HCT116 (cell line): ENCODE measurements around the gene THSD4. TPM values are rescaled to one million over a fixed set of nuclear protein-coding genes. Genes with fewer than 3 reads are reported as not detected.
"Not testable (repeated sequence)": the region's sequence is repeated elsewhere in the genome, so short reads cannot be mapped to it uniquely, and the experiment has no call there.

ENCODE experiments used
- ATAC-seq: fragments of 200-7000 bp; cut with Tn5 transposase; 2 replicates; pipeline ENCODE4 v1.9.1; 2020; ENCODE audit warnings: mild to moderate bottlenecking, moderate library complexity
- BruUV-seq: library from RNA; stranded (reverse); fragments of 400-500 nt; replicated peaks from 2 replicates; lab custom pipeline; 2021; lab: Mats Ljungman, UMichigan
- CTCF ChIA-PET: fragments of 300-600 bp; sonication (Branson Sonifier 250); formaldehyde crosslinking; loops from one replicate; lab custom pipeline; 2021; ENCODE audit warnings: antibody characterized with exemption; lab: Charles Lee
- POLR2A ChIA-PET: fragments of 300-600, 350-600 bp; sonication (Branson Sonifier 250); formaldehyde crosslinking; loops from one replicate; lab custom pipeline; 2021; ENCODE audit warnings: antibody characterized with exemption; lab: Charles Lee
- RAD21 ChIA-PET, 2 experiments: fragments of 300-600 bp; sonication (Branson Sonifier 250); formaldehyde crosslinking; loops; one replicate each; lab custom pipeline; 2023; ENCODE audit warnings: low total read pairs in 2 of 2; ENCODE audit not compliant: uncharacterized antibody in 2 of 2, unreplicated experiment in 2 of 2, low non-redundant PET in 1 of 2; lab: Charles Lee
- DNase-seq: peaks from one replicate; pipeline ENCODE4 v3.0.0-alpha.2; 2010; ENCODE audit warnings: low read depth, low spot score
- H2AFZ ChIP-seq: fragments of 200-600 bp; shearing (Covaris generic), sonication (generic); 2 replicates; pipeline ENCODE4 v1.6.1; 2017; ENCODE audit warnings: low read depth, mixed run types, mixed read lengths, antibody characterized with exemption, low read length; ENCODE audit not compliant: poor library complexity, severe bottlenecking
- H3K27ac ChIP-seq: 2 replicates; pipeline ENCODE4 v1.5.1; 2012; ENCODE audit warnings: low read depth, low read length
- H3K27me3 ChIP-seq: fragments of 200-600 bp; sonication (generic); 2 replicates; pipeline ENCODE4 v1.6.1; 2016; ENCODE audit warnings: mixed run types, low read length, mixed read lengths; ENCODE audit not compliant: insufficient read depth
- H3K36me3 ChIP-seq, 2 experiments: fragments of 200-500 bp in 1 of 2; fragments of 200-600 bp in 1 of 2; sonication (Bioruptor generic) in 1 of 2; sonication (generic) in 1 of 2; 2 replicates each; pipeline versions ENCODE4 v1.5.1 to v1.6.1; 2014 to 2016; ENCODE audit warnings: low read length in 2 of 2, inconsistent platforms in 1 of 2, mixed read lengths in 1 of 2, mixed run types in 1 of 2; ENCODE audit not compliant: insufficient read depth in 2 of 2, control insufficient read depth in 1 of 2
- H3K4me1 ChIP-seq, 2 experiments: fragments of 200-600 bp in 1 of 2; sonication (generic) in 1 of 2; 2 replicates each; pipeline versions ENCODE4 v1.5.1 to v1.6.1; 2012 to 2017; ENCODE audit warnings: low read length in 2 of 2, inconsistent platforms in 1 of 2, mild to moderate bottlenecking in 1 of 2, mixed read lengths in 1 of 2, mixed run types in 1 of 2, moderate library complexity in 1 of 2; ENCODE audit not compliant: insufficient read depth in 2 of 2, control insufficient read depth in 1 of 2
- H3K4me2 ChIP-seq: fragments of 200-600 bp; sonication (generic); 2 replicates; pipeline ENCODE4 v1.6.1; 2017; ENCODE audit warnings: mixed run types, low read length, mixed read lengths
- H3K4me3 ChIP-seq, 2 experiments: fragments of 200-600 bp in 1 of 2; sonication (generic) in 1 of 2; replicated peaks in 1 of 2; 2 replicates each; pipeline ENCODE4 v1.5.1; 2011 to 2016; ENCODE audit warnings: low read length in 2 of 2, control low read depth in 1 of 2, low read depth in 1 of 2, mild to moderate bottlenecking in 1 of 2, mixed read lengths in 1 of 2, mixed run types in 1 of 2
- H3K79me2 ChIP-seq: fragments of 200-600 bp; sonication (generic); 2 replicates; pipeline ENCODE4 v1.6.1; 2017; ENCODE audit warnings: mild to moderate bottlenecking, mixed run types, low read length, moderate library complexity, mixed read lengths; ENCODE audit not compliant: insufficient read depth
- H3K9ac ChIP-seq: fragments of 200-600 bp; sonication (generic); 2 replicates; pipeline ENCODE4 v1.6.1; 2016; ENCODE audit warnings: low read length, mixed read lengths
- H3K9me2 ChIP-seq: fragments of 200-600 bp; sonication (generic), shearing (Covaris generic); 2 replicates; pipeline ENCODE4 v1.6.1; 2017; ENCODE audit warnings: mixed run types, mild to moderate bottlenecking, moderate library complexity; ENCODE audit not compliant: insufficient read depth
- H3K9me3 ChIP-seq, 2 experiments: fragments of 200-500 bp in 1 of 2; fragments of 200-600 bp in 1 of 2; sonication (Bioruptor generic) in 1 of 2; sonication (generic) in 1 of 2; 2 replicates each; pipeline ENCODE4 v1.6.1; 2014 to 2017; ENCODE audit warnings: low read length in 2 of 2, mixed read lengths in 2 of 2, inconsistent platforms in 1 of 2, low read depth in 1 of 2, mild to moderate bottlenecking in 1 of 2, mixed run types in 1 of 2, moderate library complexity in 1 of 2; ENCODE audit not compliant: control insufficient read depth in 1 of 2, insufficient read depth in 1 of 2
- H4K20me1 ChIP-seq: fragments of 200-600 bp; sonication (generic), shearing (Covaris generic); 2 replicates; pipeline ENCODE4 v1.6.1; 2017; ENCODE audit warnings: mixed run types, mild to moderate bottlenecking, moderate library complexity; ENCODE audit not compliant: insufficient read depth
- CBX3 ChIP-seq: IDR thresholded peaks from 2 replicates; pipeline ENCODE4 v1.6.1; 2012; ENCODE audit warnings: low read depth
- CEBPB ChIP-seq: IDR thresholded peaks from 2 replicates; pipeline ENCODE4 v1.6.1; 2012; ENCODE audit warnings: low read depth
- EGR1 ChIP-seq: IDR thresholded peaks from 2 replicates; pipeline ENCODE4 v1.6.1; 2012; ENCODE audit warnings: low read depth
- ELF1 ChIP-seq: IDR thresholded peaks from 2 replicates; pipeline ENCODE4 v1.6.1; 2012; ENCODE audit warnings: low read depth, borderline replicate concordance
- FOSL1 ChIP-seq: IDR thresholded peaks from 2 replicates; pipeline ENCODE4 v1.6.1; 2012; ENCODE audit warnings: low read depth
- JUND ChIP-seq: IDR thresholded peaks from 2 replicates; pipeline ENCODE4 v1.6.1; 2012
- POLR2A ChIP-seq: IDR thresholded peaks from 2 replicates; pipeline ENCODE4 v1.7.0; 2011; ENCODE audit warnings: borderline replicate concordance; ENCODE audit not compliant: insufficient read depth, insufficient read length; ENCODE audit errors: extremely low read depth
- POLR2AphosphoS5 ChIP-seq: IDR thresholded peaks from 2 replicates; pipeline ENCODE4 v1.6.1; 2011; ENCODE audit warnings: mild to moderate bottlenecking, low read depth, low read length, moderate library complexity
- SP1 ChIP-seq: IDR thresholded peaks from 2 replicates; pipeline ENCODE4 v1.6.1; 2012; ENCODE audit warnings: low read depth
- SRF ChIP-seq: IDR thresholded peaks from 2 replicates; pipeline ENCODE4 v1.6.1; 2012; ENCODE audit warnings: low read depth
- TCF7L2 ChIP-seq: IDR thresholded peaks from 2 replicates; pipeline ENCODE4 v1.7.0; 2011; ENCODE audit warnings: borderline replicate concordance, inconsistent platforms; ENCODE audit not compliant: insufficient read depth, insufficient read length; ENCODE audit errors: extremely low read depth
- YY1 ChIP-seq: IDR thresholded peaks from 2 replicates; pipeline ENCODE4 v1.6.1; 2011; ENCODE audit warnings: low read length, low read depth, moderate library complexity, mild to moderate bottlenecking; ENCODE audit not compliant: insufficient replicate concordance; ENCODE audit errors: extremely low read depth
- ZFX ChIP-seq: fragments of 450-650 bp; IDR thresholded peaks from 2 replicates; pipeline ENCODE4 v1.6.1; 2017
- intact Hi-C: fragments of 100-400 bp; cut with micrococcal nuclease; formaldehyde crosslinking; loops from 2 replicates; pipeline ENCODE4 v1.10.0; 2022
- total RNA-seq: library from RNA; stranded (reverse); gene quantifications from one replicate; pipeline ENCODE4 v1.2.1, GENCODE V29; 2021; ENCODE audit not compliant: unreplicated experiment
- TF ChIP-seq, protein P1 (sequence below): IDR thresholded peaks from 2 replicates; pipeline ENCODE4 v1.6.1; 2012; ENCODE audit warnings: low read depth

THSD4 gene
- total RNA-seq, 1 experiment from 2014 or later: 30.5 TPM

- H3K4me3 ChIP-seq: no peak overlapping the region
- intact Hi-C loops: no loop called here
- H4K20me1 ChIP-seq: no peaks in the 10 kb centered on the region
- H2AFZ ChIP-seq: no peak overlapping the region
- no peak for DNase-seq
- H3K27me3 ChIP-seq: no peaks in the 10 kb centered on the region
- CTCF ChIA-PET: no interaction called here
- H3K79me2 ChIP-seq: no peaks in the 10 kb centered on the region
- H3K27ac ChIP-seq: no peak overlapping the region
- ATAC-seq: no peak
- no peaks in the 10 kb centered on the region for H3K36me3 ChIP-seq
- no peak for TF ChIP-seq FOSL1
- TF ChIP-seq JUND: no peak
- TF ChIP-seq SRF: no peak
- TF ChIP-seq CEBPB: no peak
- no peak for TF ChIP-seq TCF7L2
- TF ChIP-seq ELF1: no peak
- no peak for TF ChIP-seq YY1
- no peak for TF ChIP-seq POLR2A
- TF ChIP-seq POLR2AphosphoS5: no peak
- TF ChIP-seq CBX3: no peak
- TF ChIP-seq EGR1: no peak
- no peak for TF ChIP-seq ZFX
- TF ChIP-seq SP1: no peak
- TF ChIP-seq, all 23 proteins: peak for 0
- Histone ChIP-seq H3K9me2 (no peaks in the 10 kb centered on the region), H3K9ac (no peak overlapping the region), H3K9me3 (no peaks in the 10 kb centered on the region), H3K4me2 (no peak overlapping the region), H3K4me1 (no peaks in the 10 kb centered on the region)
- RAD21 ChIA-PET: no interaction called here
- BruUV-seq: no TSS peak
- POLR2A ChIA-PET: no interaction called here
Observed at GRCh38 chr15:71207141-71207540, 91.9 kb downstream of the THSD4 start.

DNA sequence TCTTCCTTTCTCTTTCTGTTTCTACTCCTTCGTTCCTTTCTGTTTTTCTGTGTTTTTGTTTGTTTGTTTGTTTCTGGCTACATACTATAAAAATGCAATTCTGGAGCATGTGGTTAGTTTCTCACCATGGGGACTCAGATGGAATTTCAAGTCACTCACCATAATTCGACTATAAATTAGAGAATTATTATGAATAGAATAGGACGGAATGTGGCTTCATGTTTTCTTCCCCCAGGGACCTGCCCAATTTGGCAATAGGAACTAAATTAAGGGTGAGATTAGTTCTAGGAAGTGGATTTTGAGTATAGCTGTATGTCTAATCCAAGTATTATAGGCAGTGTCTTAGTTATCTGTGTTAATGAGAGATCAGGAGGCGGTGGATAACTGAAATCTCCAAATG is 96.9 kb downstream of the THSD4 start:
- no peaks in the 10 kb centered on the region for H3K4me1 ChIP-seq
- H3K27ac ChIP-seq: no peak overlapping the region
- no peak overlapping the region for H3K4me2 ChIP-seq
- ChIA-PET RAD21 (no interaction called here), CTCF (no interaction called here), POLR2A (no interaction called here)
- TF ChIP-seq SP1 (no peak), JUND (no peak), TCF7L2 (no peak)
- TF ChIP-seq, protein P1, sequence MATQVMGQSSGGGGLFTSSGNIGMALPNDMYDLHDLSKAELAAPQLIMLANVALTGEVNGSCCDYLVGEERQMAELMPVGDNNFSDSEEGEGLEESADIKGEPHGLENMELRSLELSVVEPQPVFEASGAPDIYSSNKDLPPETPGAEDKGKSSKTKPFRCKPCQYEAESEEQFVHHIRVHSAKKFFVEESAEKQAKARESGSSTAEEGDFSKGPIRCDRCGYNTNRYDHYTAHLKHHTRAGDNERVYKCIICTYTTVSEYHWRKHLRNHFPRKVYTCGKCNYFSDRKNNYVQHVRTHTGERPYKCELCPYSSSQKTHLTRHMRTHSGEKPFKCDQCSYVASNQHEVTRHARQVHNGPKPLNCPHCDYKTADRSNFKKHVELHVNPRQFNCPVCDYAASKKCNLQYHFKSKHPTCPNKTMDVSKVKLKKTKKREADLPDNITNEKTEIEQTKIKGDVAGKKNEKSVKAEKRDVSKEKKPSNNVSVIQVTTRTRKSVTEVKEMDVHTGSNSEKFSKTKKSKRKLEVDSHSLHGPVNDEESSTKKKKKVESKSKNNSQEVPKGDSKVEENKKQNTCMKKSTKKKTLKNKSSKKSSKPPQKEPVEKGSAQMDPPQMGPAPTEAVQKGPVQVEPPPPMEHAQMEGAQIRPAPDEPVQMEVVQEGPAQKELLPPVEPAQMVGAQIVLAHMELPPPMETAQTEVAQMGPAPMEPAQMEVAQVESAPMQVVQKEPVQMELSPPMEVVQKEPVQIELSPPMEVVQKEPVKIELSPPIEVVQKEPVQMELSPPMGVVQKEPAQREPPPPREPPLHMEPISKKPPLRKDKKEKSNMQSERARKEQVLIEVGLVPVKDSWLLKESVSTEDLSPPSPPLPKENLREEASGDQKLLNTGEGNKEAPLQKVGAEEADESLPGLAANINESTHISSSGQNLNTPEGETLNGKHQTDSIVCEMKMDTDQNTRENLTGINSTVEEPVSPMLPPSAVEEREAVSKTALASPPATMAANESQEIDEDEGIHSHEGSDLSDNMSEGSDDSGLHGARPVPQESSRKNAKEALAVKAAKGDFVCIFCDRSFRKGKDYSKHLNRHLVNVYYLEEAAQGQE: no peak
- H3K9ac ChIP-seq: no peak overlapping the region
- H3K27me3 ChIP-seq: no peaks in the 10 kb centered on the region
- no peaks in the 10 kb centered on the region for H3K36me3 ChIP-seq
- no peaks in the 10 kb centered on the region for H3K9me3 ChIP-seq
- H3K79me2 ChIP-seq: no peaks in the 10 kb centered on the region
- H3K4me3 ChIP-seq: no peak overlapping the region
- DNase-seq: no peak
- no peak overlapping the region for H2AFZ ChIP-seq
- no peaks in the 10 kb centered on the region for H3K9me2 ChIP-seq
- intact Hi-C loops: no loop called here
- BruUV-seq: no TSS peak
- ATAC-seq: no peak
- H4K20me1 ChIP-seq: no peaks in the 10 kb centered on the region

DNA sequence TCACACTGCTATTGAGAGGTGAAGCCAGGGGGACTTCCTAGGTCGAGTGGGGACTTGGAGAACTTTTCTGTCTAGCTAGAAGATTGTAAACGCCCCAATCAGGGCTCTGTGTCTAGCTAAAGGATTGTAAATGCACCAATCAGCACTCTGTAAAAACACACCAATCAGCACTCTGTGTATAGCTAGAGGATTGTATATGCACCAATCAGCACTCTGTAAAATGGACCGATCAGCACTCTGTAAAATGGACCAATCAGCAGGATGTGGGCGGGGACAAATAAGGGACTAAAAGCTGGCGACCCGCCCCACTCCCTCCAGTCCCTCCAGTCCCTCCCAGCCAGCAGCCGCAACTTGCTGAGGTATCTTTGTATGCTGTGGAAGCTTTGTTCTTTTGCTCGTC is 98.7 kb downstream of the THSD4 start:
- H3K9ac ChIP-seq, intact Hi-C loops, H3K79me2 ChIP-seq, DNase-seq, BruUV-seq, H2AFZ ChIP-seq, ATAC-seq, H4K20me1 ChIP-seq, H3K4me1 ChIP-seq, H3K27ac ChIP-seq, H3K36me3 ChIP-seq, H3K27me3 ChIP-seq, RAD21 ChIA-PET, CTCF ChIA-PET, POLR2A ChIA-PET, H3K9me2 ChIP-seq, H3K9me3 ChIP-seq, H3K4me3 ChIP-seq, H3K4me2 ChIP-seq: not testable (repeated sequence)
